Dermis blood vessel endothelial cell (primary cell): ENCODE results near the gene PPARA. TPM values are rescaled to one million over a fixed set of nuclear protein-coding genes. Genes with fewer than 3 reads are reported as not detected.

Experiments
- total RNA-seq: library from RNA; depleted of rRNA; stranded (reverse); fragments of >200 nt; gene quantifications from 2 replicates; pipeline ENCODE4 v1.2.3, GENCODE V29; 2014

PPARA gene
- total RNA-seq, 1 donor from 2014 or later = 20.6 TPM

Other genes with a start within 250 kb of the PPARA start
- gene WNT7B, start 173.4 kb upstream of the PPARA start, total RNA-seq = not detected in 2 replicates
- 10.6 and 12.4 TPM in 2 replicates for gene CDPF1, start 99.8 kb downstream of the PPARA start, total RNA-seq
- gene PKDREJ, start 112.8 kb downstream of the PPARA start, total RNA-seq = under 0.01 TPM in 1 of 2 replicates, not detected in the other
- 34.9 and 50.9 TPM in 2 replicates for gene TTC38, start 117.5 kb downstream of the PPARA start, total RNA-seq
- gene GTSE1, start 146.3 kb downstream of the PPARA start, total RNA-seq = 2.7 and 15.6 TPM in 2 replicates
- 29.3 and 35.1 TPM in 2 replicates for gene TRMU, start 185.2 kb downstream of the PPARA start, total RNA-seq